IPS-20b (cell line): ENCODE measurements around the gene TESK2.
"Not testable (repeated sequence)": the region's sequence is repeated elsewhere in the genome, so short reads cannot be mapped to it uniquely, and the experiment has no call there.

ENCODE experiments used
- H3K27ac ChIP-seq: one replicate; pipeline ENCODE4 v1.5.1; 2013; ENCODE audit warnings: low read length
- H3K27me3 ChIP-seq: 2 replicates; pipeline ENCODE4 v1.6.1; 2013; ENCODE audit warnings: mild to moderate bottlenecking, low read length, inconsistent platforms; ENCODE audit not compliant: insufficient read depth
- H3K36me3 ChIP-seq: 2 replicates; pipeline ENCODE4 v1.6.1; 2013; ENCODE audit warnings: low read depth, mild to moderate bottlenecking, inconsistent platforms, low read length, moderate library complexity; ENCODE audit not compliant: insufficient read depth
- H3K4me1 ChIP-seq: 2 replicates; pipeline ENCODE4 v1.6.1; 2013; ENCODE audit warnings: mild to moderate bottlenecking, control low read depth, inconsistent platforms, low read length, moderate library complexity; ENCODE audit not compliant: insufficient read depth
- H3K4me3 ChIP-seq: 2 replicates; pipeline ENCODE4 v1.5.1; 2013; ENCODE audit warnings: mild to moderate bottlenecking, low read length, inconsistent platforms
- H3K9ac ChIP-seq: 2 replicates; pipeline ENCODE4 v1.6.1; 2013; ENCODE audit warnings: low read depth, mild to moderate bottlenecking, inconsistent platforms, low read length, moderate library complexity
- H3K9me3 ChIP-seq: 2 replicates; pipeline ENCODE4 v1.6.1; 2013; ENCODE audit warnings: mild to moderate bottlenecking, low read depth, low read length, inconsistent platforms; ENCODE audit not compliant: insufficient read depth

The TESK2 gene

GRCh38 chr1:45403718-45404117 lies 87.2 kb downstream of the TESK2 start:
- no peak overlapping the region for H3K27ac ChIP-seq
- no peak overlapping the region for H3K9ac ChIP-seq
- H3K27me3 ChIP-seq: no peaks in the 10 kb centered on the region
- no peaks in the 10 kb centered on the region for H3K9me3 ChIP-seq
- no peak overlapping the region for H3K4me3 ChIP-seq
- peaks cover 2% of the 10 kb centered on the region; the same call in 1 of the 2 replicates for H3K4me1 ChIP-seq
- H3K36me3 ChIP-seq: no peaks in the 10 kb centered on the region

DNA sequence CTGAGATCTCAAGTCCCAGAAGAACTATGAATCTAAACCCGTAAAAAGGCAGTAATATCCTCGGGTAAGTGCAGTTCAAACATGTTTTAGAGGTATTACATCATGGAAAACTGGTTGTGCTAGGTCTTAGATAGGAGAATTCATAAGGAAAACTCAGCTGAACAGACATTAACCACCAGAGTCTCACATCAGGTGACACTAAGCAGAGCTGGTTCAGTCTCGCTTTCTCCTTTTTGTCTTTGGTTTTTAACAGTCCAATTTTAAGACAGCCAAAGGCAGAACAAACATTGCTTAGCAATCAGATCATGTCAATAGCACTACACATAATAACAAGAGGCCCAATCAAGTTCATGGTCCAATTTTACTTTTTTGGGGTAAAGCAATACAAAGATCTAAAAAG lies 87.7 kb downstream of the TESK2 start:
- Histone ChIP-seq H3K27me3 (no peaks in the 10 kb centered on the region), H3K9me3 (no peaks in the 10 kb centered on the region), H3K36me3 (no peaks in the 10 kb centered on the region), H3K4me1 (peaks cover 2% of the 10 kb centered on the region; the same call in 1 of the 2 replicates), H3K27ac (no peak overlapping the region), H3K9ac (no peak overlapping the region), H3K4me3 (no peak overlapping the region)

DNA sequence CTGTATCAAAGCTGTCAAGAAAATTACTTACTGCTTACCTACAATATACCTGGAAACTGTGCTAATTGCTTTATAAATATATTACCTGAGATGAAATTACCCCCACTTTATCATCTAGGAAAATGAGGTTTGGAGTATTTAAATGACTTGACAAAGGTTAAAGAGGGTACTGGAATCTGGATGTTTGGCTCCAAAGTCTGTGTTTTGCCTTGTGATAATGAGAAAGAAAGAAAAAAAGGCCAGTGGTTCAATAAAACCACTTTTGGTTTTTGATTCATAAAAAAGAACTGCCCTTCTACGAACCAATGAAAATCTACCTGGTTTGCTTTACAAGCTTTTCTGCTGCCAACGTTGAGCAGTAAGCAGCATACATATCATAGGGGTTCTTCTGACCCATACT lies 89.4 kb downstream of the TESK2 start:
- no peaks in the 10 kb centered on the region for H3K9me3 ChIP-seq
- no peak overlapping the region for H3K9ac ChIP-seq
- H3K27ac ChIP-seq: no peak overlapping the region
- no peaks in the 10 kb centered on the region for H3K27me3 ChIP-seq
- H3K4me3 ChIP-seq: no peak overlapping the region
- H3K4me1 ChIP-seq: peaks cover 2% of the 10 kb centered on the region; the same call in 1 of the 2 replicates
- H3K36me3 ChIP-seq: no peaks in the 10 kb centered on the region

GRCh38 chr1:45400049-45400448 lies 90.9 kb downstream of the TESK2 start:
- 0 out of 2 replicates have a peak overlapping the region, but pooled peaks have one; percentile 46 for H3K9ac ChIP-seq
- no peak overlapping the region for H3K4me3 ChIP-seq
- H3K27ac ChIP-seq: no peak overlapping the region
- H3K36me3 ChIP-seq: no peaks in the 10 kb centered on the region
- H3K4me1 ChIP-seq: peaks cover 2% of the 10 kb centered on the region; the same call in 1 of the 2 replicates
- H3K27me3 ChIP-seq: no peaks in the 10 kb centered on the region
- H3K9me3 ChIP-seq: no peaks in the 10 kb centered on the region

DNA sequence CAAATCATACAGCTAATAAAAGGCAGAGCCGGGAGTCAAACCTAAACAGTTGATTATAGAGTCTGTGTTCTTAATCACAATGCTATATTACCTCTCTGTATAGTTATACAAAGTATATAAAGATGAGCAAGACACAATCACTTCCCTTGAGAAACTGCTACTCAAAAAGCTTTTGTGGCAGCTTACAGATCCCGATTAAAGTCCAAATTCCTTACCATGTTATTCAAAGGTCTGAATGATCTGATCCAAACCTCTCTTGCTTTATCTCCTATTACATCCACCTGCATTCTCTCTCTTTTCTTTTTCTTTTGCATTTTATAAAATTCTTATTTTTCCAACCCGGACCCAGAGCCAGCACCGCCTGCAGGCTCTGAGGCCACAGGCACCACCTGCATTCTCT lies 93.7 kb downstream of the TESK2 start:
- Histone ChIP-seq H3K4me3 (no peak overlapping the region), H3K36me3 (no peaks in the 10 kb centered on the region), H3K4me1 (peaks cover 2% of the 10 kb centered on the region; the same call in 1 of the 2 replicates), H3K9ac (no peak overlapping the region), H3K27ac (no peak overlapping the region), H3K27me3 (no peaks in the 10 kb centered on the region), H3K9me3 (no peaks in the 10 kb centered on the region)

DNA sequence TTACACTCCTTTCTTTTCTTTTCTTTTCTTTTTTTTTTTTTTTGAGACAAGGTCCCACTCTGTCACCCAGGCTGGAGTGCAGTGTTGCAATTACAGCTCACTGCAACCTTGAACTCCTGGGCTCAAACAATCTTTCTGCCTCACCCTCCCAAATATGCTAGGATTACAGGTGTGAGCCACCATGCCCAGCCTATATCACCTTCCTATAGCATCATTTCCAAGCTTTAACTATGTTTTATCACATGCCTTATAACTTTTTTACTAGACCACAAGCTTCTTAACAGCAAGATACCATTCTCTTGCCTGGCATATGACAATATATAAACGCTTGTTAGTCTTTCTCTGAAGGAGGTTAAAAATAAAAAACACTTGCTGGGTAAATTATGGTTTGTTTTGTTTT lies 95.4 kb downstream of the TESK2 start:
- Histone ChIP-seq H3K36me3 (no peaks in the 10 kb centered on the region), H3K9me3 (no peaks in the 10 kb centered on the region), H3K9ac (no peak overlapping the region), H3K4me3 (no peak overlapping the region), H3K27me3 (no peaks in the 10 kb centered on the region), H3K27ac (no peak overlapping the region), H3K4me1 (peaks cover 2% of the 10 kb centered on the region; the same call in 1 of the 2 replicates)

GRCh38 chr1:45395051-45395450 lies 95.9 kb downstream of the TESK2 start:
- Histone ChIP-seq H3K9ac (no peak overlapping the region), H3K36me3 (no peaks in the 10 kb centered on the region), H3K4me1 (peaks cover 2% of the 10 kb centered on the region; the same call in 1 of the 2 replicates), H3K9me3 (no peaks in the 10 kb centered on the region), H3K4me3 (no peak overlapping the region), H3K27ac (no peak overlapping the region), H3K27me3 (no peaks in the 10 kb centered on the region)

- Histone ChIP-seq H3K4me1 (no peaks in the 10 kb centered on the region), H3K9ac (no peak overlapping the region), H3K4me3 (no peak overlapping the region), H3K27me3 (no peaks in the 10 kb centered on the region), H3K36me3 (no peaks in the 10 kb centered on the region), H3K9me3 (no peaks in the 10 kb centered on the region), H3K27ac (no peak overlapping the region)
These were observed 96.6 kb downstream of the TESK2 start for GRCh38 chr1:45394342-45394741.

- Histone ChIP-seq H3K27me3 (no peaks in the 10 kb centered on the region), H3K27ac (no peak overlapping the region), H3K9ac (no peak overlapping the region)
These were observed 97.2 kb downstream of the TESK2 start for GRCh38 chr1:45393718-45394302.

DNA sequence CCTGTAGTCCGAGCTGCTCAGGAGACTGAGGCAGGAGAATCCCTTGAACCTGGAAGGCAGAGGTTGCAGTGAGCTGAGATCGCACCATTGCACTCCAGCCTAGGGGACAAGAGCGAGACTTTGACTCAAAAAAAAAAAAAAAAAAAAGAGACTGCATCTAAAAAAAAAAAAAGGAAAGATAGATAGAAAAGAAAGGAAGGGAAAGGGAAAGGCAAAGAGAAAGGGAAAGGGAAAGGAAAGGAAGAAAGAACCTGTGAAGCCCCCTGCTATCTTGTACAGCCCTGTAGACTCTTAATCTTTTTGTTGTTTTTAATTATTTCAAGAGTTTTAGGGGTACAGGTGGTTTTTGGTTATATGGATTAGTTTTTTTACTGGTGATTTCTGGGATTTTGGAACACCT lies 104.7 kb downstream of the TESK2 start:
- H3K4me1 ChIP-seq: no peaks in the 10 kb centered on the region
- H3K36me3 ChIP-seq: no peaks in the 10 kb centered on the region
- no peak overlapping the region for H3K9ac ChIP-seq
- no peaks in the 10 kb centered on the region for H3K9me3 ChIP-seq
- H3K27ac ChIP-seq: no peak overlapping the region
- H3K27me3 ChIP-seq: no peaks in the 10 kb centered on the region
- H3K4me3 ChIP-seq: no peak overlapping the region

More at GRCh38 chr1:45393718-45394302, 97.2 kb downstream of the TESK2 start:
- Histone ChIP-seq H3K4me1 (no peaks in the 10 kb centered on the region), H3K9me3 (no peaks in the 10 kb centered on the region), H3K36me3 (no peaks in the 10 kb centered on the region), H3K4me3 (no peak overlapping the region)

DNA sequence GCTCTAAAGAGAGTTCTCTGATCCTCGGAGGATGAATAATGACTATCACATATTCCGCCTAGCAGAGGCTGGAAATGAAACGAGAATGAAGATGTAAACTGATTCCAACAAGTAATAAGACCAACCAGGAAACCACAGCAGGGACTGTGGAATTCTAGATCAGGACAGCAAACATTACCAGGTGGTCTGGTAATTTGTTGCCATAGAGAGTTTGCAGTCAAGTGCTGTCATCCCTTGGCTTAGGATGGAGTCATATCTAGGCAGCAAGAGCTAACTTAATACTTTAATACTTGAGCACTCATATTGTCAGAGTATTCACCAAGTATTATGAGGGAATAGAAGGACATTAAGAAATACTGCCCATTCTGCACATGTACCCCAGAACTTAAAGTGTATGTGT lies 105.7 kb downstream of the TESK2 start:
- Histone ChIP-seq H3K9ac (no peak overlapping the region), H3K4me1 (no peaks in the 10 kb centered on the region), H3K9me3 (no peaks in the 10 kb centered on the region), H3K27me3 (no peaks in the 10 kb centered on the region), H3K4me3 (no peak overlapping the region), H3K36me3 (no peaks in the 10 kb centered on the region), H3K27ac (no peak overlapping the region)

DNA sequence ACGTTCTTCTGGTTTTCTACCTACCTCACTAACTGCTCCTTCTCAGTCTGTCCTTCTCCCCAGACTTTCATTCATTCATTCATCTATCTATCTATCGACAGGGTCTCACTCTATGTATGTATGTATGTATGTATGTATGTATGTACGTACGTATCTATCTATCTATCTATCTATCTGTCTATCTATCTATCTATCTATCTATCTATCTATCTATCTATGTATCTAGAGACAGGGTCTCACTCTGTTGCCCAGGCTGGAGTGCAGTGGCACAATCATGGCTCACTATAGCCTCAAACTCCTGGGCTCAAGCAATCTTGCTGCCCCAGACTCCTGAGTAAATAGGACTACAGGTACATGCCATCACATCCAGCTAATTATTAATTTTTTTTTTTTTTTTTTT lies 106.8 kb downstream of the TESK2 start:
- not testable (repeated sequence) for H3K4me3 ChIP-seq, H3K27ac ChIP-seq, H3K36me3 ChIP-seq, H3K4me1 ChIP-seq, H3K9ac ChIP-seq, H3K9me3 ChIP-seq, H3K27me3 ChIP-seq
